ENCODE results near the gene GBGT1. TPM values are rescaled to one million over a fixed set of nuclear protein-coding genes. Genes with fewer than 3 reads are reported as not detected.
A peak's percentile ranks its signal among the peaks of the same experiment; 100 is the strongest.

The GBGT1 gene
- total RNA-seq, 3 donors from 2014 or later (not counting 1 experiment from before 2014, with no cell fraction given), result 1.4 to 2.2 (median 1.7) TPM

DNA sequence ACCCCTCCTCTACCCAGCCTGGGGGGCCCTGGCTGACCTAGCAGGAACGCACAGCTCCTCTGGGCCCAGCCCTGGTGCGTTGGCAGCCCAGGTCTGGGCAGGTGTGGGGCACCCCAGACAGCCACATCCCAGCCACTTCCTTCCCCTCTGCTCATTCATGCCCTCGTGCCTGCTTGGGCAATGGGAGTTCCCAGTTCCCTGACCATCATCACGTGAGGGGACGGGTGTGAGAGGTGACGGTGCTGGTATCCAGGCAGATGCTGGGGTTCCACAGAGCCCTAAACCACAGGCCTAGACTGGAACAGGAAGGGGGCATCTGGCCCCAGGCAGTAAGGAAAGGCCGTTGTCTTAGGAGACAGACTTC is 51.1 kb downstream of the GBGT1 start:
- intact Hi-C loops (cut with micrococcal nuclease), result loop anchor here (1.0 to 2.0 kb wide), 2 partner anchors 21 to 32 kb away; no protein-coding TSS in a partner anchor
- H3K27me3 Mint-ChIP-seq (ENCODE audit: low read depth in 2 of 2), result no peaks in the 10 kb centered on the region
- Histone ChIP-seq H3K27ac (ENCODE audit: low read length) (peak overlapping the region; percentile 81), H3K36me3 (ENCODE audit: control insufficient read depth, insufficient read depth, low read length) (peaks cover 39% of the 10 kb centered on the region), H3K27me3 (ENCODE audit: control insufficient read depth, insufficient read depth, low read length) (no peaks in the 10 kb centered on the region), H3K4me3 (ENCODE audit: low read length) (no peak overlapping the region), H3K4me1 (ENCODE audit: control insufficient read depth, insufficient read depth, low read length) (peaks cover 58% of the 10 kb centered on the region), H3K9me3 (ENCODE audit: control insufficient read depth, insufficient read depth, low read length) (no peaks in the 10 kb centered on the region)
- H3K27ac Mint-ChIP-seq, result peak overlapping the region; percentile 94 to 97
- TF ChIP-seq CTCF (IDR thresholded peaks at IDR 0.05), result no peak
- DNase-seq (peak; percentile 78 to 81), ATAC-seq (peak; percentile 69 to 89 (median 83))
- H3K9me3 Mint-ChIP-seq, result no peaks in the 10 kb centered on the region
- H3K4me3 Mint-ChIP-seq, result peak overlapping the region; percentile 80
- H3K4me1 Mint-ChIP-seq, result peaks cover 43 to 52% of the 10 kb centered on the region in 2 donors
- no peaks in the 10 kb centered on the region for H3K36me3 Mint-ChIP-seq
- under 1% methylated on average over 7 of the region's 7 CpGs for WGBS (ENCODE audit: insufficient coverage)

DNA sequence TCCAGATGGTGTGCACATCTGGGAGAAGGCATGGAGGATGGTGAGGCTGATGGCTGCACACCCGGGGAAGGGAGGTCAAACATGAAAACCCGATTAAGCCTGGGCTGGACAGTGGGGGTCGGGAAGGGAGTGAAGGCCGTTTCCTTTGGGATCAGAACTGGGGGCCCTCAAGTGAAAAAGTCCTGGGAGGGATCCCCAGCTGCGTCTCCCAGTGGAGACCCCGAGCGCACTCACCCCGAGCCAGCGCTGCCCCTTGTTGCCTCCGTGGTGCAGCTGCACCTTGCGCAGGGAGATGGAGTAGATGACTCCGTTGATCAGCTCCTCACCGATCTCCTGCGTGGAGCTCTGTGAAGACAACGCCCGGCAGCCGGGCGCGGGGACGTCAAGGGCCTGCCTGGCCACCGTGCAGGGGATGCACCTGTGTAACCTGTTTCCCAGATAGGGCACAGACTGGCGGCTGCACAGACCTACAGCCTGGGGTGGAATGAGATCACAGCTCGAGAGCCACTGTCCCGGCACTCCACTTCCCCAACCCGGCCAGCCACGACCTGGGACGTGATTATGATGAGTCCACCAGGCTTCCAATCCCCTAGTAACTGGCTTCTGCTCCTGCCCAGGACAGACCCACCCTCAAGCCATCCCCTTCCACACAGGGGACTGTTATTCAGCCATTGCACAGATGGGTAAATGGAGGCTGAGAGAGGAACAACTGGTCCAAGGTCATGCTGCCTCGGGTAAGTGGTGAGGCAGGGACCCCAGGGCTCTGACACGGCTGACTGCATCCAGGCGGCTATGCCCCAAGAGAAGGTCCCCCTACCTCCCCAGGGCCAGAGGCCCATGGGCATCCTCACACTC is 51.7 kb downstream of the GBGT1 start:
- no peaks in the 10 kb centered on the region for H3K9me3 ChIP-seq (ENCODE audit: control insufficient read depth, insufficient read depth, low read length)
- Mint-ChIP-seq H3K27me3 (ENCODE audit: low read depth in 2 of 2) (no peaks in the 10 kb centered on the region), H3K36me3 (no peaks in the 10 kb centered on the region), H3K4me1 (peaks cover 41 to 47% of the 10 kb centered on the region in 2 donors), H3K27ac (peak overlapping the region; percentile 94 to 97), H3K4me3 (peak overlapping the region; percentile 42), H3K9me3 (no peaks in the 10 kb centered on the region)
- no peaks in the 10 kb centered on the region for H3K27me3 ChIP-seq (ENCODE audit: control insufficient read depth, insufficient read depth, low read length)
- H3K27ac ChIP-seq (ENCODE audit: low read length), result peak overlapping the region; percentile 81
- ATAC-seq (no peak), DNase-seq (no peak)
- intact Hi-C loops (cut with micrococcal nuclease), result loop anchor here (1.0 to 2.0 kb wide), 2 partner anchors 21 to 33 kb away; no protein-coding TSS in a partner anchor
- H3K4me1 ChIP-seq (ENCODE audit: control insufficient read depth, insufficient read depth, low read length), result peaks cover 52% of the 10 kb centered on the region
- H3K4me3 ChIP-seq (ENCODE audit: low read length), result no peak overlapping the region
- TF ChIP-seq CTCF (IDR thresholded peaks at IDR 0.05), result no peak
- H3K36me3 ChIP-seq (ENCODE audit: control insufficient read depth, insufficient read depth, low read length), result peaks cover 44% of the 10 kb centered on the region
- 78% methylated on average over 30 of the region's 30 CpGs for WGBS (ENCODE audit: insufficient coverage)

GRCh38 chr9:133109931-133110650 is 53.6 kb downstream of the GBGT1 start:
- WGBS (ENCODE audit: insufficient coverage), result 91% methylated on average over 18 of the region's 18 CpGs
- H3K4me1 Mint-ChIP-seq, result peaks cover 32 to 39% of the 10 kb centered on the region in 2 donors
- Histone ChIP-seq H3K27ac (ENCODE audit: low read length) (no peak overlapping the region), H3K9me3 (ENCODE audit: control insufficient read depth, insufficient read depth, low read length) (no peaks in the 10 kb centered on the region), H3K36me3 (ENCODE audit: control insufficient read depth, insufficient read depth, low read length) (peaks cover 60% of the 10 kb centered on the region), H3K4me3 (ENCODE audit: low read length) (no peak overlapping the region), H3K27me3 (ENCODE audit: control insufficient read depth, insufficient read depth, low read length) (no peaks in the 10 kb centered on the region), H3K4me1 (ENCODE audit: control insufficient read depth, insufficient read depth, low read length) (peaks cover 32% of the 10 kb centered on the region)
- no peak for DNase-seq
- H3K9me3 Mint-ChIP-seq, result no peaks in the 10 kb centered on the region
- no peaks in the 10 kb centered on the region for H3K36me3 Mint-ChIP-seq
- ATAC-seq, result no peak
- no peaks in the 10 kb centered on the region for H3K27me3 Mint-ChIP-seq (ENCODE audit: low read depth in 2 of 2)
- intact Hi-C loops (cut with micrococcal nuclease), result no loop called here
- peak overlapping the region; percentile 17 for H3K4me3 Mint-ChIP-seq
- no peak for TF ChIP-seq CTCF (IDR thresholded peaks at IDR 0.05)
- H3K27ac Mint-ChIP-seq, result peak overlapping the region; percentile 94 to 97

Measured in natural killer cell (primary cell).